ENCODE data around the gene PROZ.
"Not testable (repeated sequence)": the region's sequence is repeated elsewhere in the genome, so short reads cannot be mapped to it uniquely, and the experiment has no call there.

Gene PROZ

DNA sequence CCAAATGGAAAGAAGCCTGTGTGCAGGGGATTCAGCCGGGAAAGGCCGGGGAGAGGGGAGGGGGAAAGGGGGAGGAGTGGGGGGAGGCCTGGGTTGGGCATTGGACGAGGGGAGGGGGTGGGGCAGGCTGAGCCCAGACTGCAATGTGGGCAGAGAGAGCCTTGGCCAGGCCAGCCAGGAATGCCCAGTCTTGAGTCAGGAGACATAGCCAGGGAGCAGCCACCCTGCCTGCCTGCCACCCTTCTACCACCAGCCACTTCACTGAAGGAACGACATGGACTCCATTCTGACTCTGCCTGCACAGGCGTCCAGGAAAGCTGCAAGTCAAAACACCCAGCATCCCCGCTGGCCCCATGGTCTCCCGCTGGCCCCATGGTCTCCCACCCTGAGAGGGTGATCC lies 498 bp downstream of the PROZ start:
- DNase-seq, result no peak

DNA sequence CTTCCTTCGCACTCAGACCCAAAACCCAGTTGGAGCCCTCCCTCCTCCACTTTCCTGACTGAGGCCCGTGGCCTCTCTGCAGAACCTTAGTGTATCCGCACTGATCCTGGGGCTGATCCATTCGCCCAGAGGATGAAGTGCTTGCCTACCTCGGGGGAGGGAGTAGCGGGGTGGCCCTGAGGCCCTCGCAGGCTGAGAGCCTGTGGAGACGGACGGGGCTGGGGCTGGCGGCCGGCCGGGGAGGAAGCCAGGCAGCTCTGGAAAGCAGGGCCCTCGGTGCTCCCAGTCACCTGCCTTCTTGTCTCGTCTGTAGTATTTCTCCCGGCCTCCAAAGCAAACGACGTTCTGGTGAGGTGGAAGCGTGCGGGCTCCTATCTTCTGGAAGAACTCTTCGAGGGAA lies 1.3 kb downstream of the PROZ start:
- no peak for DNase-seq

DNA sequence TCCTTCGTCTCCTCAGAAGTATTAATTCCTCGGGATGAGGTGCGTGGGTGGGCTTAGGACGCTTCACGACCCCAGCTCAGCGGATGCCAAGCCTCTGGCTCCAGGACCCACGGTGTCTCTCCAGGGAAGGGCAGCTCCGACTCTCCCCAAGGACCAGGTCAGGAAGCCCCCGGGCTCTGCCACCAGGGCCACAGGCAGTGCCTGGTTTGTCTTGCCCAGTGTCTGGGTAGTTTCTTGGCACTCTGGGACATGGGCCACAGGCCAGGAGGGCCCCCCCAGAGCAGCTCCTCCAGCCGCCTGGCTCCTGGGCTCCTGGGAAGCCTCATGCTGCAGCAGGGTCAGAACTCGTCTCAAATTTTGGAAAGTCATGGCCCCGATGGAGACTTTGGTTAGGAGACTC lies 2.5 kb downstream of the PROZ start:
- DNase-seq, result no peak

DNA sequence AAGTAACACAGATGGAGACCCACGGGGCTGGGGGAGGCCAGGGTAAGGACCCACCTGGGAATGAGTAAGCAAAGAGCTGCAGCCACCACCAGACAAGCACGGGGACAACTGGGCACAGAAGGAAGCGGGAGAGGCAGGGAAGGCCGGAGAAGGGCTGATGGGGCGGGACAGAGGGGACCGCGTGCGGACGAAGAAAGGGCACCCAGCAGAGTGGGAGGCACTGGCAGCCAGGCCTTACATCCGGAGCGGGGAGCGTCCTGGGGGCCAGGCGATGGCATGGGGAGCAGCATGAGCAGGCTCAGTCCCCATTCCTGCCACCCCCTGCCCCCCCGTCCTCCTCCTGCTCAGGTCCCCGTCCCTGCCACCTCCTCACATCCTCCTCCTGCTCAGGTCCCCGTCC lies 3.0 kb downstream of the PROZ start:
- no peak for DNase-seq

DNA sequence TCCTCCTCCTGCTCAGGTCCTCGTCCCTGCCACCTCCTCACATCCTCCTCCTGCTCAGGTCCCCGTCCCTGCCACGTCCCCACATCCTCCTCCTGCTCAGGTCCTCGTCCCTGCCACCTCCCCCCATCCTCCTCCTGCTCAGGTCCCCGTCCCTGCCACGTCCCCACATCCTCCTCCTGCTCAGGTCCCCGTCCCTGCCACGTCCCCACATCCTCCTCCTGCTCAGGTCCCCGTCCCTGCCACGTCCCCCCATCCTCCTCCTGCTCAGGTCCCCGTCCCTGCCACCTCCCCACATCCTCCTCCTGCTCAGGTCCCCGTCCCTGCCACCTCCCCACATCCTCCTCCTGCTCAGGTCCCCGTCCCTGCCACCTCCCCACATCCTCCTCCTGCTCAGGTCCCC lies 3.5 kb downstream of the PROZ start:
- not testable (repeated sequence) for DNase-seq

DNA sequence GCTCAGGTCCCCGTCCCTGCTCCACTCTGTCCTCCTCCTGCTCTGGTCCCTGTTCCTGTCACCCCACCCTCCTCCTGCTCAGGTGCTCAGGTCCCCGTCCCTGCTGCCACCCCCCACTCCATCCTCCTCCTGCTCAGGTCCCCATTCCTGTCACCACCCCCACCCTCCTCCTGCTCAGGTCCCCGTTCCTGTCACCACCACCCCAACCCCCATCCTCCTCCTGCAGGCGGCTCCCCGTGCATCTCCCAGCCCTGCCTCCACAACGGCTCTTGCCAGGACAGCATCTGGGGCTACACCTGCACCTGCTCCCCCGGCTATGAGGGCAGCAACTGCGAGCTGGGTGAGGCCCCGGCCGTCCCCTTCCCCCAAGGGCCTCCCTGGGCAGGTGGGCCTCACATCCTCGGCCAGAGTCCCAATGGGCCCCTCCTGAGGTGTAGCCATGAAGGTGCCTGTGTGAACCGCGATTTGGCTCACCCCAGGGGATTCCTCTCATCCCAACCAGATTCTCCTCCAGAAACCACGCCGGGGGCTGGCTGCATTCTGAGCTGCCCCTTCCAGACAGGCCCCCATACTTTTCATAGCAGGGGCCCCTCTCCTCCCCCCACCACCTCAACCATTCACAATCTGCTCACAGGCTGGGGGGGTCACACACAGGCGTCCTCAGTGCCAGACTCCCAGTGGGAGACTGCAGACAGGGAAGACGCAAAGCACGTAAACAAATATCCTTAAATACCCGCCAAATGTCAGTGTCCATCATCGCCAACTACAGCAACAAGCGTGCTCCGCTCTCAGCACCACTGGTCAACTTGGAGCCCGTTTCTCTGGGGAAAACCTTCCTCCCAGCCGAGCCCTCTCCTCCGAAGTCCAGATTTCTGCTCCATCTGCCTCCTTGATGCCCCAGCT lies 4.6 kb downstream of the PROZ start:
- DNase-seq, result no peak

DNA sequence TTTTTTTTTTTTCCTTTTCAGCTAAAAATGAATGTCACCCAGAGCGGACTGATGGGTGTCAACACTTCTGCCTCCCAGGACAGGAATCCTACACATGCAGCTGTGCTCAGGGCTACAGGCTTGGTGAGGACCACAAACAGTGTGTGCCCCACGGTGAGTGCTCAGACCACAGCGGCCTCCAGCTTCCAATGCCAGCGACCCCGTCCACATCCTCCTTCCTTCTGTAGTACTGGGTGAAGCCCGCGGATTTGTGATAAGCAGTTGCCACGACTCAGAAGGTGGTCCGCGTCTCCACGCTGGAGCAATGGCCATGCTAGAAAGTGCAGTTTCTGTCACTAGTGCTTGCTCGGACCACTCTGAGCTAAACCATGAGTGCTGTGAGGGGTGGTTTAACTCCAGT lies 6.0 kb downstream of the PROZ start:
- no peak for DNase-seq

DNA sequence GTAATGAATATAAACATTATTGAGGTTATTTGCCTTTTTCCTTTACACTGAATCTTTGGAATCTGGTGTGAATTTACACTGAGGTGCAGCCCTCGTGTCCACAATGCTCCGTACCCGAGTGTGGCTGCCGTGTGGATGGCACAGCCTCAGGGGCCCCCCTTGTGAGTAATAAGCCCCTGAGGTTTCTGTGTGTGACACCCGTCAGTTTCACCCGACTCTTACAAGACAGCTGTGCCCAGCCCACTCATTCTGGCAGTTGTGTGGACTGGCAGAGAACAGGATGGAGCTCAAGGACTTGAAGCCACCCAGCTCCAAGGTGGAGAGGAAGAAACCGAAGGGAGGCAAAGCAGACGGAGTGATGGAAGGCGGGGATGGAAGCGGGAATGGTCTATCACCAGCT lies 7.8 kb downstream of the PROZ start:
- no peak for DNase-seq

DNA sequence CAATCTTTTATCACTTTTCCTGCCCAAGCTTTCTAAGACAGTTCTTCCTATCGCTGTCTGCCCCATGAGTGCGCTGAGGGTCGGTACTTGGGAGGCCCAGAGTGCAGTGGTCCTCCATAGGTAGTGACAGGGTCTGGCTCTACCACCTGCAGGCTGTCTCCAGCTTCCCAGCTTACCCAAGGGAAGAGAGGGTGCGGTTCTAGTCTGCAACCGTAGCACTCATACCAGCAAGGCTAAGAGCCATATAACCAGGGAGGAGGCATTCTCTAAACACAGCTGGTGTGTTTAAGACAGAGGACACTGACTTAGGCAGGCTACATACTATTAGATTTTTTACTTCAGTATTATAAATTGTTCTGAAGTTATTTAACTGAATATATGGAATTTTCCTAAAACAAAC lies 8.2 kb downstream of the PROZ start:
- DNase-seq, result no peak

DNA sequence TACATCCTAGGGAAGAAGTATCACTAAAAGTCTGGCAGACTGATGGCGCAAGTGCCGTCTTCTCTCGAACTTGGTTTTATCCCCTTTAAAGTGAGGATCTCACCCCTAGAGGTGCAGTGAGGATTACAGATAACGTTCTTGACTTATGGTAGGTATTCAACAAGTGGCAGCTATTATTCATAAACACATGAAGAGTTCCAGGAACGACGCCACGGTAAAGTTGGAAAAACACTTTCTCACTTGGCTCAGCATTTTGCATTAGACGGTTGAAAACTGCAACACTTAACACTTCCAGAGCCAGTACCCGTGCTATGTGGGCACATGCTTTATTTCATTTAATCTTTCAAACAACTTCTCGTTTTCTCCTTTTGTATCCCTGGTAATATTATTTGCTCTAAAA lies 8.7 kb downstream of the PROZ start:
- no peak for DNase-seq

DNA sequence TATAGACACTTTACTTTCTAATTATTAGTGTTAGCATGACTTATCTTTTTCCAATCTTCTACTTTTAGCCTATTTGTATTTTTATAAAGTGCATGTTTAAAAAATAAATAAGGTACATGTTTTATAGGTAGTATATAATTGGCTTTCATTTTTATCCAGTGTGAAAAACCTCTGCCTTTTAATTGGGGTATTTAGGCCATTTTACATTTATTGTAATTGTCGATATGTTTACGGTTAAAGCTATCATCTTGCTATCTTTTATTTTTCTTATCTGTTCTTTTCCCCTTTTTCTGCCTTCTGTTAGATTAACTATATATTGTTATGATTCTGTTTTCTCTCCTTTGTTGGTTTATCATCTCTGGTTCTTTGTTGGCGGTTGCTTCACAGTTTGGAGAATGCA lies 9.1 kb downstream of the PROZ start:
- DNase-seq, result no peak

DNA sequence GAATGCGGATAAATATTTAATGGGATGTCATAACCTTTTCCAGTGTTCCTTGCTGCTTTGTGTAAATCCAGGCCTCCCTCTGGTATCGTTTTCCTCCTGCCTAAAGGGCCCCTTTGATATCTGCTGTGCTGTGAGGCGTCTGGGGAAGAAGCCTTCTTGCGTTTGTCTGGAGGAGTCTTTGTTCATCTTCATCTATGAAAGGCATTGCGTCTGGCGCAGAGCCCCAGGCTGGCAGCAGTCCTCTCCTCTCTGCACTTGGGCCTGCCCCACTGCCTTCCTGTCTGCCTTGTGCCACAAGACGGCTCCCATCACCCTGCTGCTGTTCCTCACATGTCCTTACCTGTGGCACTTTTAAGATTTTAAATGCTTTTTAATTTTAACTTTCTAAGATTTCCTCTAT lies 9.8 kb downstream of the PROZ start:
- no peak for DNase-seq

DNA sequence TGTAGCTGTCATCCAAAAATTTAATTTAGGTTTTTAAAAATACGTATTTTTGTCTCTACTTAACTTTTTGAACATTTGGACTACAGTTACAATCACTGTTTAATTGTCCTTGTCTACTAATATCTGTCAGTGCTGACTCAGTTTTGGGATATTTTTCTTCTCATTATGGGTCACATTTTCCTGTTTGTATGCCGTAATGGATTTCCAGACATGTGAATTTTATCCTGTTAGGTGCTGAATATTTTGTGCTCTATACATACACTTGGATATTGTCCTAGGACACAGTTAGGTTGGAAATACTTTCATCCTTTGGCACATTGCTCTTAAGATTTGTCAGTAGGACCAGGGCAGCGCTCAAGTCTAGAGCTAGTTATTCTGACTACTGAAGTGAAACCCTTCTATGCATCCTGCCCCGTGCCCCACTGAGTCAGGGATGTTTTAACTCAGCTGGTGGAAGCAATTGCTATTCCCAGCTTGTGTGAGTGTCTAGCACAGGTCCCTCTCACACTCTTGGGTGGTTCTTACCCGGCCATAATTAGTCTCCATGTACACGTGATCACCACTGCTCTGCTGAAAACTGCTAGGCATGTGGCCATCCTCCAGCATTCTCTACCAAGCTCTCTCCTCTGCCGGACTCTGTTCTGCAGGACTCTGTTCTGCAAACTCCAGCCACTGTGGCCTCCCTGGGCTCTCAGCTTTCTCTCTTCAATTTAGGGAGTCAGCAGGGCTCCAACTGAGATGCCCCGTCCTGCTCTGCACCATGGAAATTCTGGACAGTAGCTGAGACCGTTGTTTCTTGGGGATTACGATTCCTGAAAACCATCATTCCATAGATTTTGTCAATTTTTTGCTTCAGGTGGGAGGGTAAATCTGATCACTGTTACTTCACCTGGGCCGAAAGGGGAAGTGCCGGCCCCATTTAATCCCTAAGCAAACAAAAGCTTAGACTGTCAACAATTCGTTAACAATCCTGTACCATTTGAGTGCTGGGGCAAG lies 11.1 kb downstream of the PROZ start:
- DNase-seq, result no peak

DNA sequence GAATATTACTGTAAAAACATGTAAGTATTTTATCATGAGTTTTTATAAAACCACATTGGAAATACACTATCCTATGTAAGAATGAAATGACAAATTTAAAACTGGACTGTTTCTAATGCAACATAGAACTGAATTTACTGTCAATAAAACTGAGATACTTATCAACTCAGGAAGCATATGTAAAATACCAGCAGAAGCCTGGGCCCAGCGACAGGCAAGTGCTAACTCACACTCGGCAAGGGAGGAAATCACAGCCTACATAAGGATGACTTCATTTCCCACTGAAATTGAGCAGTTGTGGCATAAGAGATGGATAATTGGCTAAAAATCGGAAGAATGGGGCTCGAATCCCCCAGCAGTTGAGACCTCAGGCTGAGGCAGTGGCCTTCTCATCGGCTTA lies 12.1 kb downstream of the PROZ start:
- no peak for DNase-seq

DNA sequence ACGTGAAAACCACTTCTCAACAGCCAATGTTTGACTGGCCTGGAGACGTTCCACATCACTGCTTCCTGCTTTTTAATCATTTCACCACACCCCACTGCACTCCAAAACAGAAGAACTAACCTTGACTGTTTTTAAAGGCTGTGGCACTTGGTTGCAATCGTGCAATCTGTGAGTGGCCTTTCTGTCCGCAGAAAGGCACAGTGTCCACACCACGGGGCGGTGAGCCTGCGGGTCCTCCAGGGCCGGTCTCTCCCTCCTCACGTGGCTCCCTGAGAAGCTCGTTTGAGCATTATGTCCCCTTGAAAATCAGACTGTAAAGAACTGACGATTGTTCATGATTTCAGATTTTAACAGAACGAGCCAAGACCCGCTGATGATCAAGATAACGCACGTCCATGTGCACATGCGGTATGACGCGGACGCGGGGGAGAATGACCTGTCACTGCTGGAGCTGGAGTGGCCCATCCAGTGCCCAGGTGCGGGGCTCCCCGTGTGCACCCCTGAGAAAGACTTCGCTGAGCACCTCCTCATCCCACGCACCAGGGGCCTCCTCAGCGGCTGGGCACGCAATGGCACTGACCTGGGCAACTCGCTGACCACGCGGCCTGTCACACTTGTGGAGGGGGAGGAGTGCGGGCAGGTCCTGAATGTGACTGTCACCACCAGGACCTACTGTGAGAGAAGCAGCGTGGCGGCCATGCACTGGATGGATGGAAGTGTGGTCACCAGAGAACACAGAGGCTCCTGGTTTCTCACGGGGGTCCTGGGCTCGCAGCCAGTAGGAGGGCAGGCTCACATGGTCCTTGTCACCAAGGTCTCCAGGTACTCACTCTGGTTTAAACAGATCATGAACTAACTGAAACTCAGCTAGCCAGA lies 13.0 kb downstream of the PROZ start:
- DNase-seq, result no peak

DNA sequence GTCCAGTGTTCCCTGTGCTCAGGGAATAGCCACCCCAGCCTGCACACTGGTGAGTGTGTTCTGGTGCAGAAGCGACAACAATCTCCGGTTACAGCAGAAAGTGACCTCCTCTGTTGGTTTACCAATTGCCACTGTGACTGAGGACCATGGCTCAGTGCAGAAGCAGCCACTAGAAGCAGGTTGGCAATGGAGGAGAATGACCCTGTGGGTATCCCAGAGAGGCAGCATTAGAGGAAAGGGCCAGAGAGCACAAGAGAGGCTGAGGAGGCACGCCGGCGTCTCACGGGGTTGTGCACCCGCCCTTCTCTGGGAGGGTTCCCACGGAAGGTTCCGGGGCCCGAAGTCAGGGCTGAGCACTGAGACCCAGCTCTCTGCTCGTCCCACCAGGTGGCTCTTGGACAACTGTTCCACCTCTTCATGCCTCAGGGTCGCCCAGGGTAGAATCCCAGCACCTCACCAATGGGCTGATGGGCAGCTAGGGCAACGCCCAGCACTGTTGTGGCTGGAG lies 14.0 kb downstream of the PROZ start:
- no peak for DNase-seq

DNA sequence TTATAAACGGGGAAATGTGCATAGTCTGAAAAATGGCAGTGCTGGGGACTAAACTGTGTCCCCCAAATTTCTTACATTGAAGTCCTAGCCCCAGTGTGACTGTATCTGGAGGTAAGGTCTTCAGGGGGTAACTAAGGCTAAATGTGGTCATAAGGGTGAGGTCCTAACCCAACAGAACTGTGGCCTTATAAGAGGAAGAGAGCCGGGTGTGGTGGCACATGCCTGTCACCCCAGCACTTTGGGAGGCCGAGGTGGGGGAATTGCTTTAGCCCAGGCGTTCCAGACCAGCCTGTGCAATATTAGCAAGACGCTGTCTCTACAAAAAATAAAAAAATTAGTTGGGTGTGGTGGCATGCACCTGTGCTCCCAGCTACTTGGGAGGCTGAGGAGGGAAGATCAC lies 17.8 kb downstream of the PROZ start:
- no peak for DNase-seq

DNA sequence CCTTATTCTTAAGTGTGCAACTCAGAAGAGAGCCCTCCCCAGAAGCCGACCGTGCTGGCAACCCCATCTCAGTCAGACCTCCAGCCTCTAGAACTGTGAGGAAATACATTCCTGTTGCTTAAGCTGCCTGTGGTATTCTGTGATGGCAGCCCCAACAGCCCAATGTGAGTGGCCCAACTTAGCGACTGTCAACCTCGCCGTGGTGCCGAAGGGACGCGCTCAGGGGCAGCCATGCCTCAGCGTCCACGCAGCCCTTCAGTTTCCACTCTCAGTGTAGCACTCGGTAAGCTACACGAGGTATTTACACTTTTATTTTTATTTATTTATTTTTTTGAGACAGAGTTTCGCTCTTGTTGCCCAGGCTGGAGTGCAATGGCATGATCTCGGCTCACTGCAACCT lies 18.4 kb downstream of the PROZ start:
- DNase-seq, result no peak

DNA sequence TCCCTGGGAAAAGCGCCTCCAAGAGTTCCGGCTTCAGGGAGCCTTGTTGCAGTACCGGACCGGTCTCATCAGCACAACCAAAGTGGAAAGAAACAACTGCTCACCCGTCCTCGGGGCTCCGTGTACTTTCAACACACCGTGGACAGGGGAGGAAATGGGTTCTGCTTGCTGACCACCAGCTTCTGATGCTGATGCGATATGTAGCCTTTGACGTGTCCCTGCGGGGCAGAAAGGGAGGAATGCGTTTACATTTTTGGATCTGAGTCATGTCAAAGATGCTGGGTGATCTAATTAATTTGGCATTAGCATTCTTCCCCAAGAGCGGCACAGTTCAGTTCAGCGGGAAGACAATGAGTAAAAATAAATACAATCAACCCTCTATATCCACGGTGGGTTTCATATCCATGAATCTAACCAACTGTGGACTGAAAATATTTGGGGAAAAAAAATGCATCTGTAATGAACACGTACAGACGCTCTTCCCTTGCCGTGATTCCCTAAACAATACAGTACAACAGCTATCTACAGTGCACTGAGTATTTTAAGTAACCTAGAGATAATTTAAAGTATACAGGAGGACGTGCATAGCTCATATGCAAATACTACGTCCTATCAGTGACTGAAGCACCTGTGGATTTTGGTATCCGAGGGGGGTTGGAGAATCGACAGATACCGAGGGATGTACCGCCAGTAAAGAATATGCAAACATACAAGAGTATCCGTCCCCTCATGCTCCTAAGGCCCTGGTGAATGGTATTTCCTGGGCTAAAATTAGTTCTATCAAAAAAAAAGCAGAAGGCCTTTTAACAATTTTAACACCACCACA lies 19.8 kb downstream of the PROZ start:
- DNase-seq, result no peak

DNA sequence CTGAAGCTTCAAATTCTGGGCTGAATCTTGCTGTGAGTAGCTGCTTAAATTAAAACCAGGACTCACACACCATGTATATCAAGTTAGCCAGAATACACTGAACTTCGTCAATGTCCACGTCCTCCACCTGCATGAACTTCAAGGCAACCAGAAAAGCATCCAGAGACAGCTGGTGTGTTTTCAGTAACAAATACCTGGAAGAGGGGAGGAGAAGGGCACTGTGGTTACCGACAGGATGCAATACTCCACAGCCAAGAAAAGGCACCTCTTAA lies 20.4 kb downstream of the PROZ start:
- DNase-seq, result no peak

DNA sequence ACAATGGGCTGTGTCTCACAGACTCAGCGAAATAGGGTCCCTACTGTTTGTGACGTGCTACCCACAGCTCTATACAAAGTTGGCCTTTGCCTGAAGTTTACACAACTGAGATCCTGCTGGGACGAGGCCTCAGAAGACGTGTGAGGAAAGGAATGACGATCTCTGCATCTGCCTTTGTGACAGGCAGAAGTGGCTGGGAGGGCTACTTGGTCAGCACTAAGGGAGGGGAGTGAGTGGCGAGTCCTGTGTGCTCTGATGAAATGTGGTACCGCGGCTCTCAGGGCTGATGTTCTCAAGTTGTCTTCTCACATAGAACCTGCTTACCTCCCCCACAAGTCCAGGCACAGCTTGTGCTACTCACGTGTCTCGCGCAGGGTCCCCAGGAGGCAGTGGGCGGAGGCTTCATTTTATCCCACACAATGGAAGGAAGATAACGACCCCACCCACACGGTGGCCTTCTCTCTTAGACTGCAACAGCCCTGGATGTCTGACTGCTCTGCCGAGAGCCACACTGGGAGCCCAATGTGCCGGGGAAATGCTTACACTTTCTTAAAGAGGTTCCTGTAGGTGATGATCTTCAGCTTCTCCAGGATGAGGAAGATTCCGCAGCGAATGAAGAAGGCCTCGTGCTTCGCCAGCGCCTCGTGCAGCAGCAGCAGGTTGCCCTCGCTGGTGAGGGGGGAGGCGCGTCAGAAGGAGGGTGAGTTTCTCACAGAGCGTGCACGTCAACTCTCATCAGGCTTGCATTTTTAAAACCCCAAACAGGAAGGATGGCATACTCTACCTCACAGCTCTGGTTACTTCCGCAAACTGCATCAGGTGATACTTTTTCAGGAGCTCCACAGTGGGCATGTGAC lies 21.2 kb downstream of the PROZ start:
- no peak for DNase-seq

Data from activated gamma-delta T cell (primary cell).